COLO668 (cell line): Measurements from ENCODE around the gene CMTM5.
"Not testable (repeated sequence)": the region's sequence is repeated elsewhere in the genome, so short reads cannot be mapped to it uniquely, and the experiment has no call there.

Source experiments
- DNase-seq: peaks from one replicate; lab custom pipeline; 2025; ENCODE audit not compliant: unreplicated experiment; lab: John Stamatoyannopoulos, UW

The CMTM5 gene

DNA sequence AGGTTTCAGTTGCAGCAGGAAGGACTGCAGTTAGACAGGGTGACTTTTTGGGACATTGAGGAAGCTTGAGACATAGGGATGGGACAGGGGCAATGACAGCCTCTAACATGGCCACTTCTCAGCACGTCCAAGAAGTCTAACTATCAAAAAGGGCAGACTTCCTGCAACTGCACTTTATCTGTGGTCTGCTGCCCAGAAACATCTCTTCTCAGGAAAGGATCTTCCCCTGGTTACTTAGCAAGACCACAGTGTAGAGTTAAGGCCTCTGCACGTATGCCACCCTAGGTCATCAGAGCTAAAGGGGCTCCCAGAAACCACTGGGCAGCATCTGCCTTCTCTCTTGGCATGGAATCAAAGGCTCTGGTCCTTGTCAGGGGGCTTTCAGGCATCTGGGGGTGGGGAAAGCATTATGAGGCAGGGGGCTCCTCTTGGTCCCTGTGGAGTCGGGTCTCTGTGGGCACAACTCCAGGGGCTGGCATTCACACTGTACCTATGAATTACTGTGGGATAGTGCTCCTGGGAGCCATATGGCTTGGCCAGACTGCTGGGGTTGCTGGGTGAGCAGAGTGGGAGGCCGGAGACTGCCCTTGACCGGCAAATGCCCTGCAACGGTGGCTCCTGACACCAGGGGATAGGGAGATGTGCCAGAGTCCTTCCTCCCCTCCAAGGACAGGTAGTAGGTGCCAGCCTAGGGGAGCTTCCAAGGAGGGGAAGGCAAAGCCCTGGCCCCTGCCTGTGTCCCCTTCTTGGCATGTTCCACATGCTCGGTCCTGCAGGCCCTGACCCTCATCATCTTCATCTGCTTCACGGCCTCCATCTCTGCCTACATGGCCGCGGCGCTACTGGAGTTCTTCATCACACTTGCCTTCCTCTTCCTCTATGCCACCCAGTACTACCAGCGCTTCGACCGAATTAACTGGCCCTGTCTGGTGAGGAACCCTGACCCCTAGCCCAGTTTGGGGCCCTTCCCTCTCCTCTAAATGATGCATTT is 1.0 kb downstream of the CMTM5 start:
- DNase-seq = no peak

DNA sequence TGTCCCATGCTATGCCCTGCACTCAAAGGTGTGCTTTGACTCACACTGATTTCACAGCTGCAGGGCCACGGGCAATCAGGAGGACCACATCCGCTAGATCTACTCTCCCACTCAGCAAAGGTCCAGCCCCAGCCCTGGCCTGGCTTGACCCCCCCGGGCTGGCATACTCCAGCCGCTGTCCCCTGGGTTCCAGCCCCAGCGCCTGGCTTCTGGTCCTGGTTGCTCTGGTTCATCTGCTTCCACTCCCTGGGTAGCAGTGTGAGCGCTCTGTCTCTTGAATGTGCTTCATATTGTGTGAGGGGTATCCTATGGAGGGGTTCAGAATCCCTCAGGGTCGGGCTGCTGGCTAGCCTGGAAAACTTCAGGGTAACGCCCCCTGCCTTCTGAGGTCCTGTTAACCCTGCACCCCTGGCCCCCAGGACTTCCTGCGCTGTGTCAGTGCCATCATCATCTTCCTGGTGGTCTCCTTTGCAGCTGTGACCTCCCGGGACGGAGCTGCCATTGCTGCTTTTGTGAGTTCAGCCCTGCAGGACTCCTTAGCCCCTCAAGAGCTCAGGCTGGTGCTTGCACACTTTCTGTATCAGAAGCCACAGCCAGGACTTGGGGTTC is 1.9 kb downstream of the CMTM5 start:
- DNase-seq = no peak

DNA sequence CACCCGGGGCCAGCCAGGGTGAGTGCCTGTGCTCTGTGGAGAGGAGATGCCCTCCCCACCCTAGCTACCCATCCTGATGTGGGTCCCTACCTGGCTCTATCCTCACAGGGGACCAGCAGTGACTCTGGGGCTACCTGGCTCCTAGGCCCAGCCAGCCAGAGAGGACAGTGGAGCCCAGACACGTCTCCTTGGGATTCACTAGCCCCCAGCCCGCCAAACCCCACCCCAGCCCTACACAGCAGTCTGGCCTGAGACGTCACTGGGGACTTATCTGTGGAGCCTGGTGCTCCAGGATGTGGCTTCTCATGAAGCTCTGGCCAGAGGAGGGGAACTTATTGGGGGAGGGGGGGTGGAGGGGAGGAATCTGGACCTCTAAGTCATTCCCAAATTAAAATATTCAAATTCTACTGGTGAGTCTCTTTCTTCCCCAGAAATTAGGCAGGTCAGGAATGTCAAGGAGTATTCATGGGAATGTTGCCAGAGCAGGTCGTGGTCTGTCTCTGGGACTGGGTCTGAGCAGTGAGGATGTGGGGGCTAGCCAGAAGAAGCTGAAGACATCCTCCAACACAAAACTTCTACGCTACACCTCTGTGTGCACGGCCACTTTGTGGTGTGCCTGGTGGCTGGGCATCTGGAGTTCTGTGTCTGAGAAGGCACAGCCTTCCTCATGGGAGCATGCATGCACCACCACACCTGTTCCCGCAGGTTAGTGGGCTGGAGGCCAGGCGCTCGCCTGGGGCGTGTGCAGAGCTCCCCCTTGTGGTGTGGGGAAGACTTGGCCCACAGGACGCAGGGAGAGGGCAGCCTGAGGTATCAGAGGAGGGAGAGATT is 2.7 kb downstream of the CMTM5 start:
- DNase-seq = peak; percentile 76

DNA sequence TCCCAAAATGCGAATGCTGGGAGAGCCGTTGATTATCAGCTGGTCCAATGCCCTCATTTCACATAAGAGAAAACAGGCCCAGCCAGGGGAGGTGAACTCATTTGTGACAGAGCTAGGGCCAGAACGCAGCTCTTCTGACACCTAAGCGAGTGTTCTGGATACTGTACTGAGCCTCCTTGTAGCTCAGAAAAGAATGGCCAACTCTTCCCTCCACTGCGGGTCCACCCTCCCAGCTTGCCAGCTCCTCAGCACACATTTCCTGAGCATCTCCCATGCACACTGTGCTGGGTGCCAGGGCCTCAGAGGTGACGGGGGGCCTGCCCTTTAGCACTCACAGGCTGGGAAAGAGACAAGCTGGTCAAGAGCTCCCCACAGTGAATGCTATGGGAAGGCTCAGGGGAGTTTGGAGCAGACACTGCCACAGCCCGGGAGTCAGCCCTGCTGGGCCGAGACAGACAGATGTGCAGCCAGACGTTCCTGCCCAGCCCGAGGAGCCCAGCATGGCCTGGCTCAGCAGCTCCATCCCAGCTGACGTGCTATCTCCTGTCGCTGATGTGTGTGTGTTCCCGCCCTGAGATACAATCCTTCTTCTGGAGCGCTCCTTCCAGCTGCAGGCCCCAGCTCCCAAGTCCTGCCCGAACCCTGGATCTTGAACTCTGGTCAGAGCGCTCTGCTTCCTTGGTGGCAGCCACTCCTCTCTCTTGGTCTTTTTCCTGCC is 3.5 kb downstream of the CMTM5 start:
- no peak for DNase-seq

DNA sequence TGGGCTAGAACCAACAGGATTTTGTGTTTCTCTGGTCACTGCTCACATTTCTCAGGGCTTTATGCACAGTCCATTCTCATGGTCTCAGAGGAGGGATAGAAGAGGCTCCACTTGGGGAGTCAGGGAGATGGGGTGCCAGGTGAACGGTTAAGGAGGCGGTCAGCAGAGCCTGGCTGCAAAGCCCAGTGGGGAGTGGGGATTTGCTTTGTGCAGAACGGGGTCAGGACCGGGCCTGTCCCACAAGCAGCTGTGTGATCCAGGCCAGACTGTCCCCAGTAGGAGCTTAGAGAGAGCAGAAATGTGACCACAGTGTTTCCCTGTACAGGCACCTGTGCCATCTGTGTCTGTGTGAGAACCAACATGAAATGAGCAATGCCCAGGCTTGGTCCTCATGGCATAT is 4.1 kb downstream of the CMTM5 start:
- DNase-seq = no peak

DNA sequence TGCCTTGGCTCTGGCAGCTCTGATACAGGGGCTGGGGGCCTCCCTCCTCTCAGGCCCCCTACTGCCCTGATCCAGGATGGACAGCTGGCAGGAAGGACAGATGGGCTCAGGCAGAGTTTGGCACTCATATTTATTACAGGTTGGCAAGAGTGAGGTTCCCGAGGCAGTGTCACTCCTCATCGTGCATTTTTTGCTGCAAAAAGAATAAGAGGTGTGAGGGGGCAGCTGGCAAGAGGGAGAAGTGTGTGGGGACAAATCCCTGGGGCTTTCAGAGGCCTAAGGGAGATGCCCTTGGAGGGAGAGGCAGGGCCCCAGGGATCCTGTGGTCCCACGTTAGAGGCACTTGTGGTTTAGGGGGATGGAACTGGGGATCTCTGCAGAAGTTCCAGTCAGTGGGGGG is 5.0 kb downstream of the CMTM5 start:
- no peak for DNase-seq

DNA sequence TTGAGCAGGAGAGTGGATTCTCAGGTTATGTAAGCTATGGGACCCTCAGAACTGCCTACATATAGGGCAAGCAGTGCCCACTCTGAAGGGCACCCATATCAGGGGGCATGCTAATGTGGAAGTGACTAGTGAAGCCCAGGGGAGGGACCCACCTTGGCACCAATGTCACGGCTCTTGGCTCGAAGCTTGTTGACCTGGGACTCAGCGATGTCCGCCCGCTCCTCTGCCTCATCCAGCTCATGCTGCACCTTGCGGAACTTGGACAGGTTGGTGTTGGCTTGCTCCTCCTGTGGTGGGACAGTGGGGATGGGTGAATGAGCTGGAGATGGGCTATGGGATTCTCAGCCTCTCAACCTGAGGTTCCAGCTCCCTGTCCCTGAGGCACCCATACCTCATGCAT is 5.4 kb downstream of the CMTM5 start:
- DNase-seq = no peak

DNA sequence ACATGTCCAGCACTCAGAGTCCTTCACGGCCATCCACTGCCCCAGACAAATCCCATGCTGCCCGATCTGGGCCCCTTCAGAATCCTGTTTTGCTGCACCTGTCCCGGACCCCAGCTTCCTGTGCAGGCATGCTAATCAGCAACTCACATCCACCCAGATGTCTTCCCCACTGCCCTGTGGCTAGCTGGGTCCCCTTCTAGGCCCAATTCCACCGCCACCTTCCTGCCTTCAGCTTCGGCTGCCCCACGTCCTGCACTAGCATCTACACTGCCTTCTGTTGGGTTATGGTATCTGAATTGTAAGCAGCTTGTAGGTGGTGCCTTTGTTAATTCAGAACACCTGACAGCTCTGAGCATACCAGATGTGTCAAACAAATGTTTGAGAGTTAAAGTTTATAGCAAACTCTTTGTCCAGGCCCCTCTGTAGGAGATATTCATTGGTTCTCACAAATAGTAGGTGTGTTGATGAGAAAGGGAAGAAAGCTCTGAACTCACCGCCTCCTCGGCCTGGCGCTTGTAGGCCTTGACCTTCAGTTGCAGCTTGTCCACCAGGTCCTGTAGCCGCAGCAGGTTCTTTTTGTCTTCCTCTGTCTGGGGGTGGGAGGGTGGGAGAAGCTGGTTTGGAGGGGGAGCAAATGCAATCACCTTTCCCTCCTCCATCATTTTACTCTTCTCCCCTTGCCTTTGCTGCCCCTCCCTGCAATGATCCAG is 6.0 kb downstream of the CMTM5 start:
- DNase-seq = no peak

DNA sequence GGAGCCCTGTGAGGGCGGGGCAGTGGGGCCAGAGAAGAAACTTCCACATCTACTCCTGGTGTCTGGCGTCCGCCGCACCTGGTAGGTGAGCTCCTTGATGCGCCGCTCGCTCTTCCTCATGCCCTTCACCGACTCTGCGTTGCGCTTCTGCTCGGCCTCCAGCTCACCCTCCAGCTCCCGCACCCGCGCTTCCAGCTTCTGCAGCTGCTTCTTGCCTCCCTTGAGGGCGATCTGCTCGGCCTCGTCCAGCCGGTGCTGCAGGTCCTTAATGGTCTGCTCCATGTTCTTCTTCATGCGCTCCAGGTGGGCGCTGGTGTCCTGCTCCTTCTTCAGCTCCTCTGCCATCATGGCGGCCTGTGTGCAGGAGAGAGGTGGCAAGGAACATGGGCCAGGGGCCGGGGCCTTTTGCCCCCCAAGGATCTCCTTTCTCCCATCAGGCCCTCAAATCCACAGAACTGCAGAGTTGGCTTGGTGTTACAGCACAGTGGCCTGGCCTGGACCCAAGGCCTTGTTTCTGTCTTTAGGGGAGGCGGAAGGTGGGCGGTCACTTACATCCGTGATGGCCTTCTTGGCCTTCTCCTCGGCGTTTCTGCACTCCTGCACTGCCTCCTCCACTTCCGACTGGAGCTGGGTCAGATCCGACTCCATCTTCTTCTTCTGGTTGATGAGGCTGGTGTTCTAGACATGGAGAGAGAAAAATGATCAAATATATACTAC is 7.7 kb downstream of the CMTM5 start:
- DNase-seq = no peak

DNA sequence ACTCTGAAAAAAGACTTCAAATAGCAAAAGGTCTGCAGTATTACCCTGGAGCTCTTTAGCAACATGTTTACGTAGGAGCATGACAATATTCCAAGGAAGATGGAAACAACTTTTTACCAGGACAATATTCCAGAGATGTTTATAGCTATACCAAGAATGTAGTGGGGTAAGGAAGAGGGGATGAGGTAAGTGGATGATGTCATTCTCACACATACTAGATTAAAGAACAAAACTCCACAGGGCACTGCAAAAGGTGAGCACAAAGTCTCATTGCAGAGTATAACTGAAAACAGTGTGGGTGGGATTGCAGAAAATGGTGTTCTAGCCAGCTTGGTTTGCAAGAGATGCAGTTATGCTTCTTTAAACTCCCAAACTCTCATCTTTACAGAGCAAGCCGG is 8.4 kb downstream of the CMTM5 start:
- DNase-seq = no peak

DNA sequence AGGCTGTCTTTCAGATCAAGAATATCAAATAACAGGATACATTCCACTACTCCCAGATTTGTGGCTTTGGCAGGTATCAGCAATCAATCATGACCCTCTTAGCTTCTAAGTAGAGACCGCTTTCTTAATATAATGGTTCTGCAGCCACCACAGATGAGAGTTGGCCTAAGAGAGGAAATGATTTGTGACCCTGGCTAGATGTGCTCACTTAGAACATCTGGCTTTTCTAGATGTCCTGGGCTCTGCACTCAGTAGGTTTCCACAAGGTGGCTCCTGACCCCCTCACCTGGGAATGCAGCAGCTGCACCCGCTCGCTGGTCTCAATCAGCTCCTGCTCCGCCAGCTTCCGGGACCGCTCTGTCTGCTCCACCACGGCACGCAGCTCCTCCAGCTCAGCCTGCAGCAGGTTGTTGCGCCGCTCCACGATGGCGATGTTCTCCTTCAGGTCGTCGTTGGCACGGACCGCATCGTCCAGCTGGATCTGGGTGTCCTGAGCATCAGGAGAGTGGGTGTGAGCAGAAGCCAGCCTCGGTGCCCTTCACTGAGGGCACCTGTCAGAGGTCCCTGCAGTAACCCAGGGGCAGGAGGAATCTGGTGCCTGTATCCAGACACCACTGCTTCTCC is 8.9 kb downstream of the CMTM5 start:
- peak; percentile 12 for DNase-seq

DNA sequence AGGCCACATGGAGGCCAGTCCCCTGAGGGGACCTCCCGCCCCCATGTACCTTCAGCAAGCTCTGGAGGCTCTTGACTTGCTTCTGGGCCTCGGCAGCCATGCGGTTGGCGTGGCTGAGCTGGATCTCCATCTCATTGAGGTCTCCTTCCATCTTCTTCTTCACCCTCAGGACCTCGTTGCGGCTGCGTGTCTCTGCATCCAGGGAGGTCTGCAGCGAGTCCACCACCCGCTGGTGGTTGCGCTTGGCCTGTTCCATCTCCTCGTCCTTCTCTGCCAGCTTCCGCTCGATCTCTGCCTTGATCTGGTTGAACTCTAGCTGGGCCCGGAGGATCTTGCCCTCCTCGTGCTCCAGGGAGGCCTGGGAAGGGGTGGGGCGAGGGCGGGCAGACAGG is 9.4 kb downstream of the CMTM5 start:
- not testable (repeated sequence) for DNase-seq

DNA sequence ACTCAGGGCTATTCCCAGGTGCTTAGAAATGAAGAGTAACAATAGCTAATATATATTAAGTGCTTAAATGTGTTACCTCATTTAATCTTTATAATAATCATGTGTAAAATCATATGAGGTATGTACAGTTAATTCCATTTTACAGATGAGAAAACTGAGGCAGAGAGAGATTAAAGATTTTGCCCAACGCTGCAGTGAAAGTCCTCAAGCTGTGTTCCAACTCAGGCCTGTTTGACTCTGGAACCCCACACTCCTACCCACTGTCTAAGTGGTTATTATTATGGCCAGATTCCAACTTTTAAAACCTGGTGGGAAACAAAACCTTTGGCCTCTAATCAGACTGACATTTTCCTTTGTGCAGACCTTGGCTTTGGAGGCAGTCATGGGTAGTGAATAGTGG is 10.2 kb downstream of the CMTM5 start:
- DNase-seq = no peak

DNA sequence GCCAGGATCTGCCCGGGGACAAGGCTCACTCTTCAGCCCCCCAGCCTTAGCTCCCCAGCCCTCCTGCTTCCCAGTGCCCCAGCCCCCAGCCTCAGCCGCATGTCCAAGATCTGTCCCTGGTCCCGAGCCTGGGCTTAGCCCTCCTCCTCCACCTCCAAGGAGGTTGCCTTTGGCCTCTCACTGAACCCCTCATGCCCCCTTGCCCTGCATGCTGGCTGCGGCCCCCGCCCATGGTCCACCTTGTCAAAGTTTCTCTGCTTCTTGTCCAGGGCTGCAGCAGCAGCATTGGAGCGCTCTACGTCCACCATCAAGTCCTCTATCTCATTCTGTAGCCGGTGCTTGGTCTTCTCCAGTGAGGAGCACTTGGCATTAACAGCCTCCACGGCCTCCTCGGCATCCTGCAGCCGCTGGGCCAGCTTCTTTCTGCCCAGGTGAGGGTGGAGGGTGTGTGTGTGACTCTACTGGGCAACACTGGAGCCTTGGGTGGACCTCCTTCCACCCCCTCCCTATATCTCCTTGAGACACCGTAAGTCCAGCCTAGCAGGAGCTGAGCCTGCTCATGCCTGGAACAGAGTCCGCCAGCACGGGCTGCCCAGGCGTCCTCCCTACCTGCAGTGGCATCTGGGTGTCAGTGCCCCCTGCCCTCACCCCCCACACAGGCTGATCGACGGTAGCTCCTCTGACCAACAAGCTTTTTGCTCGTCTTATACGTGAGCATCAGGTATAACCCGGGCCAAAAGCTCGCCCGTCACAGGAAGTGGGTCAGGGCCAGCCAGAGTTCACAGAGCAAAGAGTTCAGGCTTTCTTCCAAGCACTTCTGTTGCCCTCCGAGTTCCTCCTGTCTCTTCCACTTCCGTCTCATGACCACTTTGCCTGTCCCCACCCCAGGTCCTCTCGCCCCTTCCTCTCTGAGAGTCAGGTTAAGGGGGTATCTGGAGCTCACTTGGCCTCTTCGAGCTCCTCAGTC is 11.4 kb downstream of the CMTM5 start:
- no peak for DNase-seq

DNA sequence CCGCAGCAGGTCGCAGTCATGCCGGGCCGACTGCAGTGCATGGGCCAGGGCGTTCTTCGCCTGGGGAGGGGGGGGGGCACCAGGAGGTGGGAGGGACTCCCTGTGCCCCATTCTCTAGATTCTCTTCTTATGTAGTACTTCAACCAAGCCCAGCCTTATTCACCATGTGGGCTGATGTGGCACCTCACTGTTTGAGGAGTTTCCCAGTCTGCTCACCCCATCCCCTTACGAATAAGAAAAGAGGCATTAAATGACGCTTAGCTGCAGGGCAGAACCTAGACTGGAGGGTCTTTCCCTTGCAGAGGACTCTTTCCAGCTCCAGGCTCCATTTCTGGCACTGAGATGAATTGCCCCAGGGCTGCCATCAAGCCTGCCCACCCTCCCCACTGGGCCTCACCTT is 12.2 kb downstream of the CMTM5 start:
- no peak for DNase-seq

DNA sequence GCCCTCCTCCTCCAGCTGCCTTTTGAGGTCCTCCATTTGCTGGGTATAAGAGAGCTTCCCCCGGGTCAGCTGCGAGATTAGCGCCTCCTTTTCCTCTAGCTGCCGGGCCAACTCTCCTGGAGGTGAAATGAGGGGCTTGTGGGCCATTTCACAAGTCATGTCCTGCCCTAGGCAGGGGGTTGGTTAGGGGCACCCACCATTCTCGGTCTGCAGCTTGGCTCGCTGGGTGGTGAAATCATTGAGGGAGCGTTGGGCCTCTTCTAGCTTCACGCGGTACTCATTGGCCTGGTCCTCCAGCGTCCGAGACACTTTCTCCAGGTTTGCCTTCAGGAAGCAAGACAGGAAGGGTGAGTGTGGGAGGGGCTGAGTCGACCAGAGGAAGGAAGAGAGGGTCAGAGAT is 12.6 kb downstream of the CMTM5 start:
- DNase-seq = no peak

DNA sequence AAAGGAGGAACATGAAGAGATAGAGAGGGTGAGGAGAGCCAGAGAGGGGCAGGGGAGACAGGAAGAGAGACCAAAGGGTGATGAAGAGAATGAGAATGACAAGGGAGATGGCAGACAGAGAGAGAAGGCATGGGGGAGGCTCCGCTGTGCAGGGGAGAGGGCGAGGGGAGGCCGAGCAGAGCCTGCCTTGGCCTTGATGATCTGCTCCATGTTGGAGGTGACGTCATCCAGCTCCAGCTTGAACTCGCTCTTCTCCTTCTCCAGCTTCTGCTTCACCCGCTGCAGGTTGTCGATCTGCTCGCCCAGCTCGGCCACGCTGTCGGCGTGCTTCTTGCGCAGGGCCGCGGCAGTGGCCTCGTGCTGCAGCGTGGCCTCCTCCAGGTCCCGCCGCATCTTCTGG is 13.0 kb downstream of the CMTM5 start:
- DNase-seq = not testable (repeated sequence)

DNA sequence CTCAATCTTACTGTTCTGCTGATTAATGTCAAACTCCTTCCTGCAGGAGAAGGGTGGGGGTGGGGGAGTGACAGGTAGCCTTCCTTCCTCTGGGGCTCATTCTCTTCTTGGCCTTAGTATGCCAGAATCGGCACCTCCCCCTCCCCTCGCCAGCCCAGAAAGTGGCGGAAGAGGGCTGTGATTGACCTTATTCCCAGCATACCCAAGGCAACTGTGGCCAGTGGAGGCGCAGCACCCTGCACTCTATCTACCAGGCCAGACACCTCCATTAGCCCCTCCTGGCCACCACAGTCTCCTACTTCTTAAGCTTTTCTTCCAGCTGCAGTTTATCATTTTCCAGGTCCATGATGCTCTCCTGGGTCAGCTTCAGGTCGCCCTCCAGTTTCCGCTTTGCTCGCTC is 15.8 kb downstream of the CMTM5 start:
- DNase-seq = no peak
